ENCODE results near the gene OR8H1.

Gene OR8H1, protein sequence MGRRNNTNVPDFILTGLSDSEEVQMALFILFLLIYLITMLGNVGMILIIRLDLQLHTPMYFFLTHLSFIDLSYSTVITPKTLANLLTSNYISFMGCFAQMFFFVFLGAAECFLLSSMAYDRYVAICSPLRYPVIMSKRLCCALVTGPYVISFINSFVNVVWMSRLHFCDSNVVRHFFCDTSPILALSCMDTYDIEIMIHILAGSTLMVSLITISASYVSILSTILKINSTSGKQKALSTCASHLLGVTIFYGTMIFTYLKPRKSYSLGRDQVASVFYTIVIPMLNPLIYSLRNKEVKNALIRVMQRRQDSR

DNA sequence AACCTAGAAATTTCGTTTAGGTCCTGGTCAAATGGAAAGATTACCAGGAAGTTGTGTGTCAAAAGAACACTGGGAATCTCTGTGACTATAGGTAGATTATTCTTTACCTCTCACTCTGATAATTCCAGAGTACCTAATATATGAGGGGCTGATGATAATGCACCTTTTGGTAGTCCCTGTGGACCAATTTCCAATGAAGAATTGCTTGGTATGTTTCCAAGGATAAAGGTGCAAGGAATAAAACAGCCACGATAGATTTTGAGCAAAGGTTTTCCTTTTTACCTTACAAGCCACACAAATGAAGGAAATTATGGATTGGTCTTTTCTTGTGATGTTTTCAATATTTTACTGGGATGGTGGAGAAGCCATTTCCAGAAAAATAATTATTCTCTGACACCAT is at the start of gene OR8H1:
TSS of gene OR8H1 (minus strand) at position 101 of the 400 bp plus-strand sequence. CDS start 1,192 bp downstream, outside the sequence.
- no peak for TF ChIP-seq GATA1 (IDR thresholded peaks at IDR 0.05; ENCODE audit: low read depth, low read length)
- no peak for TF ChIP-seq POLR2A (IDR thresholded peaks at IDR 0.05; ENCODE audit: low read length)

DNA sequence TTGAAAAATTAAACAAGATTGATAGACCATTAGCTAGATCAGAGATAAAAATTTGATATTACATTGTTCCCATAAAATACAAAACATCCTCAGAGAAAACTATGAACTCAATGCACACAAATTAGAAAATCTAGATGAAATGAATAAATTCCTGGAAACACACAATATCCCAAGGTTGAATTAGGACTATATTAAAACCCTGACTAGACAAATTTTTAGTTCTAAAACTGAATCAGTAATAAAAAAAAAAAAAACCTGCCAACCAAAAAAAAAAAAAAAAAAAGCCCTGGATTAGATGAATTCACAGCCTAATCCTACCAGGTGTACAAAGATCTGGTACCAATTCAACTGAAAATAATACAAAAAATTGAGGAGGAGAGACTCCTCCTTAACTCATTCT is 48.2 kb upstream of the OR8H1 start:
- DNase-seq = no peak
- TF ChIP-seq GATA1 (IDR thresholded peaks at IDR 0.05; ENCODE audit: low read depth, low read length) = no peak
- no peak for TF ChIP-seq POLR2A (IDR thresholded peaks at IDR 0.05; ENCODE audit: low read length)

More for the DNA sequence above, at the start of gene OR8H1:
- DNase-seq = no peak

DNA sequence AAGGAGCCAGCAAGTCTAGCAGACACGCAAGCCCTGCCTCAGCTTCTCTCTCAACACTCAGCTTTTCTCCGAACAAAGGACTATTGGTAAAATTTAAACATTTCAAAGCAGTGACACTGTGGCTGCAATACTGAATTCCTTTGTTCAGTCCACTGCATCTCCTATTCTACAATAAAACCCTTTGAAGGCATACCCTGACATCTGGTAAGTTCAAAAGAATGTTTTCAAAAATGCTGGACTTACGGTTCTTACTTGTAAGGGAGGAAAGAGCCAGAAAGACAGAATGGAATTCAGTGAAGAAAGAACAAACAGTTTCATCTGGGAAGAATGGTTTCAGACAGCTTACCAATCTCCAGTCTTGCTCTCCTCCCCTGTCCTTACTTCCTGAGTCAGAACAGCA is 41.1 kb upstream of the OR8H1 start:
- TF ChIP-seq POLR2A (IDR thresholded peaks at IDR 0.05; ENCODE audit: low read length) (no peak), GATA1 (IDR thresholded peaks at IDR 0.05; ENCODE audit: low read depth, low read length) (no peak)
- DNase-seq = no peak

DNA sequence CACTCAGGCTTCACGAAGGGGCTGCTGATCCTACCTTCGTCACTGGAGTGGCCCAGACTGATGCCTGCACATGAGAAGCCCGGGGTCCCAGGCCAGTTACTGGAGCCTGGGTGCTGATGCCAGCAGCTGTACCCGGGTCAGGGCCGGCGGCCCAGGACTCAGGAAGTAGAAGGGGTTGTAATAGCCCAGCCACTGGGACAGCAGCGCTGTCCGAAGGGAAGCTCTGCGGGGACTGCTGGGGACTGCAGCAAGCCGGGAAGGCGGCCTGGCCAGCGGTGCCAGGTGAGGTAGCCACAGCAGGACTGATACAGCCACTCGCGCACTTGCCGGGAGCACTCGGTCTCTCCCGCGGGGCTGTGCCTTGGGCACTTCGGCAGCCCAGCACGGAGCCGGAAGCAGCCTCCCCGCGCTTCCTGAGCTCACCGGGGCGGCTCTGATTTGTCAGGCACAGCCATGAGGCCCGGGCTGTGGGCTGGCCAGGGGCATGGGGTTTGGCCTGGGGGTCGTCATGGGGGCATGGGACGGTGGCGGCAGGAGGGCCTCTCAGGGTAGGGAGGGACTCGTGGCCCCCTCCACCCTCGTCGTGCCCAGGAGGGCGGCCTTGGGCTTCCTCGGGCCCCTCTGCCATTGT is 39.9 kb upstream of the OR8H1 start:
- TF ChIP-seq GATA1 (IDR thresholded peaks at IDR 0.05; ENCODE audit: low read depth, low read length) = no peak
- TF ChIP-seq POLR2A (IDR thresholded peaks at IDR 0.05; ENCODE audit: low read length) = no peak
- no peak for DNase-seq

DNA sequence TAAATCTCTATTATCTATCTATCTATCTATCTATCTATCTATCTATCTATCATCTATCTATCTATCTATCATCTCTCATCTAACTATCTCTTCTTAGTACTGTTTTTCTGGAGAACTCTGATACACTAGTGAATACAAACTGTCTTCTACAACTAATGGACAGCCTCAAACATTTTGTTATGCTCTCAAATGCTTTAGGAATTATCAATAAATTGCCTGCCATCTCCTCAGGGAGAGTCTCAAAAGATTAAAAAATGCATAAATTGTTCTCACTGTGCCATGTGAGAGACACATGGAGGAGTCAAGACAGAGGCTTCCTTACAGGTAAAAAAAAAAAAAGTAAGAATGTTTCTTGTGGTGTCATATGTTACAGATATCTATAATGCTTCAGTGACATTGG is 22.8 kb upstream of the OR8H1 start, which contains the start of gene OR8K3:
TSS of gene OR8K3 (plus strand) at position 301 of the 400 bp plus-strand sequence. CDS start 3,163 bp downstream, outside the sequence.
- no peak for DNase-seq
- TF ChIP-seq GATA1 (IDR thresholded peaks at IDR 0.05; ENCODE audit: low read depth, low read length) (no peak), POLR2A (IDR thresholded peaks at IDR 0.05; ENCODE audit: low read length) (no peak)

DNA sequence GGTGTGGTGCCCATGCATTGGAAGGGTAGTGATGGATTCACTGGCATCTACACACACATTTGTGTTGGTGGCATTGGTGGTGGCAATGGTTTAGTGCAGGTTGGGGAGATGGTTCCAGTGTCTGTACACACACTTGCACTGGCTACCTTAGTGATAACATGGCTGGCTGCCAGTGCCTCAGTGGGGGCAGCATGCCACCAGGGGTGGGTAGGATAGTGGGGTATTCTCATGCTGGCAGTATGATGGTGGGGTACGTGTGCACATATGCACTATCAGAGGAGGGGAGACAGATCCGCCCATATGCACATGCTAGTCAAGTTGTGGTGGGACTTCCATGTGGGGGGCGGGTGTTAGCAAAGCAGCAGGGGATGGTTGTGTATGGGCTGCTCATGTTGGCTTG is 15.8 kb upstream of the OR8H1 start:
- DNase-seq = no peak
- TF ChIP-seq GATA1 (IDR thresholded peaks at IDR 0.05; ENCODE audit: low read depth, low read length) = no peak
- no peak for TF ChIP-seq POLR2A (IDR thresholded peaks at IDR 0.05; ENCODE audit: low read length)

DNA sequence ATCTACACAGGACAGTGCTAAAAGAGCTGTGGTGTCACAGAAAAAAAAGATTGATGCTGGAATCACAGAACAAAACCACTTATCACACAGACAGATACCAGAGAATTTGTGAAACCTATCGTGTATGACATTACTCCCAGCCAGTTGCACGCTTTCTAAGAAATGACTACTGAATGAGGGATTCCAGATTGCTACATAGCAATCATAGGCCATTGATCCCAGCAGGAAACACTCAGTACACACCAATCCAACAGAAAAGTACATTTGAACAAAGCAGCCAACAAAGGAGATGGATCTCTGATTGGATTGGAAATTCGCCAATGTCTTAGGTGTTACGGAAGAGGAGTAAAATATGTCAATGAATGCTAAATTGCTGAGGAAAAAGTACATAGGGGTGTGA is 4.8 kb upstream of the OR8H1 start:
- TF ChIP-seq GATA1 (IDR thresholded peaks at IDR 0.05; ENCODE audit: low read depth, low read length) (no peak), POLR2A (IDR thresholded peaks at IDR 0.05; ENCODE audit: low read length) (no peak)
- DNase-seq = no peak

DNA sequence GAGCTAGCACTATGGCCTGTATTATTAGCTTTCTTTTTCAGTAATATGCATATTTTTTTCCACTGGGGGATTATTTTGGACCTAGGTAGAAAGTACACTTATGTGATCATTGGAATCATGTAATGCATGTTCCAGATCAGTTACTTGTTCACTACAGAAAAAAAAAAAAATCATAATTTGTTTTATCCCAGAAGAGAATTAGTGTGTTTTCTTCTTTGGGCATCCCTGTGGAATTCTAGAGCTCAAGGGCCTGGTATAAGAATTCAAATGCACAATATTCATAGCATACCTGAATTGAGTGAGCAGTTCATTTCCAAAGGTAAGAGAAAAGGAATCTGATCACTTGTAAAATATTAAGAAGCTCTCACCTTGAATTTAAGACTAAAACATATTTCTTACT is 18.2 kb downstream of the OR8H1 start, which contains the start of gene OR5T1:
TSS of gene OR5T1 (plus strand) at position 301 of the 400 bp plus-strand sequence. CDS start 1,485 bp downstream, outside the sequence.
- TF ChIP-seq POLR2A (IDR thresholded peaks at IDR 0.05; ENCODE audit: low read length) = no peak
- TF ChIP-seq GATA1 (IDR thresholded peaks at IDR 0.05; ENCODE audit: low read depth, low read length) = no peak
- DNase-seq = no peak

DNA sequence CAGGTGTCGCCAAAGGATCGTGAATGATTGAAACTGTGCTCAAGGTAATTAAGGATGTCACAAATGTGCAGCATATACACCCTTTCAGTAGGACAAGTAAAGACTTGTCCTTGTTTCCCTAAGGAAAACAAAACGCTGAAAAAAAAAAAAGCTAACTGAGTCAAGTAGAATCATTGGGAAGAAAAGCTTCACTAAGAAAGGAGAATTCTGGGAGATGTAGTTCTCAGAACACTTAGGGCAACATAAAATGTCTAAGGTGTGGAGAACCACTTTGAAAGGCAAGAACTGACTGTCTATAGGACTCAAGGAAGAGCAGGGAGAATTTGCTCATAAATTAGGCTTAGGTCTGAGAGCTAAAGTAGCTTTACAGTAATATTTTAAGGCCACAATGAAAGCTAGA is 21.0 kb downstream of the OR8H1 start:
- TF ChIP-seq GATA1 (IDR thresholded peaks at IDR 0.05; ENCODE audit: low read depth, low read length) (no peak), POLR2A (IDR thresholded peaks at IDR 0.05; ENCODE audit: low read length) (no peak)
- no peak for DNase-seq

DNA sequence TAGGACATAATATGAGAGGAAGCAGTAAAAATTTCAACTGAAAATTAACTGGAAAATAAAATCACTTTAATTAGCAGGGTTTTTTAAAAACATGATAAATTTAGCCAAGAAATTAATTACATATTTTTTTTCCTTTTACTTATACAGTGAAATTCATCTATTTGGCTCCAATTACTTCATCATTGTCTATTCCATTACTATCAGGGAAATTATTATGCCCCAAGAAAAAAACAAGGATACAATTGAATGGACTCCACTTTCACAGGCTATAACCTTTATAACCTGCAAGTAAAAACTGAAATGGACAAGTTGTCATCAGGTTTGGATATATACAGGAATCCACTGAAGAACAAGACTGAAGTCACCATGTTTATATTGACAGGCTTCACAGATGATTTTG is 40.1 kb downstream of the OR8H1 start, which contains the start of gene OR5T3:
TSS of gene OR5T3 (plus strand) at position 301 of the 400 bp plus-strand sequence. CDS start at position 301, 0 bp downstream.
- TF ChIP-seq POLR2A (IDR thresholded peaks at IDR 0.05; ENCODE audit: low read length) (no peak), GATA1 (IDR thresholded peaks at IDR 0.05; ENCODE audit: low read depth, low read length) (no peak)
- no peak for DNase-seq
